Neural progenitor cell (in vitro differentiated cells): Measurements from ENCODE around the gene NINJ2. TPM values are rescaled to one million over a fixed set of nuclear protein-coding genes. Genes with fewer than 3 reads are reported as not detected.
A peak's percentile ranks its signal among the peaks of the same experiment; 100 is the strongest.

Experiments
- DNase-seq: peaks from one replicate; pipeline ENCODE4 v3.0.0-alpha.2; 2016; ENCODE audit warnings: low spot score
- H2AFZ ChIP-seq: fragments of 200-600 bp; sonication (generic); replicated peaks from 2 replicates; pipeline ENCODE4 v1.6.1; 2016; ENCODE audit warnings: antibody characterized with exemption
- H3F3A ChIP-seq: fragments of 200-600 bp; sonication (generic); 2 replicates; pipeline ENCODE4 v1.6.1; 2016; ENCODE audit warnings: antibody characterized with exemption, low read depth
- H3K27ac ChIP-seq: fragments of 200-600 bp; sonication (generic); 2 replicates; pipeline ENCODE4 v1.5.1; 2016; ENCODE audit warnings: mild to moderate bottlenecking
- H3K27me3 ChIP-seq: fragments of 200-600 bp; sonication (generic); 2 replicates; pipeline ENCODE4 v1.6.1; 2016; ENCODE audit warnings: mild to moderate bottlenecking, moderate library complexity
- H3K36me3 ChIP-seq: fragments of 200-600 bp; sonication (generic); 2 replicates; pipeline ENCODE4 v1.5.1; 2016
- H3K4me1 ChIP-seq: fragments of 200-600 bp; sonication (generic); 2 replicates; pipeline ENCODE4 v1.6.1; 2016; ENCODE audit warnings: mixed run types
- H3K4me2 ChIP-seq: fragments of 200-600 bp; sonication (generic); 2 replicates; pipeline ENCODE4 v1.6.1; 2016
- H3K4me3 ChIP-seq: fragments of 200-600 bp; sonication (generic); 2 replicates; pipeline ENCODE4 v1.5.1; 2016
- H3K79me2 ChIP-seq: fragments of 200-600 bp; sonication (generic); 2 replicates; pipeline ENCODE4 v1.6.1; 2016; ENCODE audit warnings: low read depth
- H3K9ac ChIP-seq: fragments of 200-600 bp; sonication (generic); 2 replicates; pipeline ENCODE4 v1.6.1; 2016
- H3K9me3 ChIP-seq: fragments of 200-600 bp; sonication (generic); 2 replicates; pipeline ENCODE4 v1.5.1; 2016; ENCODE audit warnings: low read depth
- H4K20me1 ChIP-seq: fragments of 200-600 bp; sonication (generic); 2 replicates; pipeline ENCODE4 v1.6.1; 2016; ENCODE audit warnings: low read depth
- H3K27ac Mint-ChIP-seq: 3 replicates; pipeline ENCODE4 v1.8.0; 2021; ENCODE audit warnings: mixed read lengths
- H3K27me3 Mint-ChIP-seq: 2 replicates; pipeline ENCODE4 v1.8.0; 2022; ENCODE audit warnings: low read depth, mild to moderate bottlenecking, inconsistent platforms, moderate library complexity, mixed read lengths; ENCODE audit not compliant: insufficient read depth
- H3K36me3 Mint-ChIP-seq: 3 replicates; pipeline ENCODE4 v1.8.0; 2021; ENCODE audit warnings: mixed read lengths
- H3K4me1 Mint-ChIP-seq: 3 replicates; pipeline ENCODE4 v1.8.0; 2021; ENCODE audit warnings: mixed read lengths
- H3K4me3 Mint-ChIP-seq: 3 replicates; pipeline ENCODE4 v1.8.0; 2021; ENCODE audit warnings: mild to moderate bottlenecking, moderate library complexity, mixed read lengths
- H3K9me3 Mint-ChIP-seq: 3 replicates; pipeline ENCODE4 v1.8.0; 2020; ENCODE audit warnings: mixed read lengths
- EZH2 ChIP-seq: fragments of 200-600 bp; sonication (generic); IDR thresholded peaks from 2 replicates; pipeline ENCODE4 v1.6.1; 2017; ENCODE audit warnings: antibody characterized with exemption, mild to moderate bottlenecking, moderate library complexity
- EZH2phosphoT487 ChIP-seq: fragments of 200-600 bp; sonication (generic); IDR thresholded peaks from 2 replicates; pipeline ENCODE4 v1.6.1; 2017; ENCODE audit warnings: antibody characterized with exemption
- total RNA-seq: library from RNA; depleted of rRNA; stranded (reverse); fragments of >200 nt; gene quantifications from 2 replicates; pipeline ENCODE4 v1.2.3, GENCODE V29; 2015; ENCODE audit warnings: low replicate concordance
- TF ChIP-seq, protein P1 (sequence below): fragments of 200-600 bp; sonication (generic); IDR thresholded peaks from 2 replicates; pipeline ENCODE4 v1.5.1; 2017; ENCODE audit warnings: antibody characterized with exemption, mild to moderate bottlenecking

NINJ2 gene
- total RNA-seq, 1 donor from 2014 or later, result not detected

DNA sequence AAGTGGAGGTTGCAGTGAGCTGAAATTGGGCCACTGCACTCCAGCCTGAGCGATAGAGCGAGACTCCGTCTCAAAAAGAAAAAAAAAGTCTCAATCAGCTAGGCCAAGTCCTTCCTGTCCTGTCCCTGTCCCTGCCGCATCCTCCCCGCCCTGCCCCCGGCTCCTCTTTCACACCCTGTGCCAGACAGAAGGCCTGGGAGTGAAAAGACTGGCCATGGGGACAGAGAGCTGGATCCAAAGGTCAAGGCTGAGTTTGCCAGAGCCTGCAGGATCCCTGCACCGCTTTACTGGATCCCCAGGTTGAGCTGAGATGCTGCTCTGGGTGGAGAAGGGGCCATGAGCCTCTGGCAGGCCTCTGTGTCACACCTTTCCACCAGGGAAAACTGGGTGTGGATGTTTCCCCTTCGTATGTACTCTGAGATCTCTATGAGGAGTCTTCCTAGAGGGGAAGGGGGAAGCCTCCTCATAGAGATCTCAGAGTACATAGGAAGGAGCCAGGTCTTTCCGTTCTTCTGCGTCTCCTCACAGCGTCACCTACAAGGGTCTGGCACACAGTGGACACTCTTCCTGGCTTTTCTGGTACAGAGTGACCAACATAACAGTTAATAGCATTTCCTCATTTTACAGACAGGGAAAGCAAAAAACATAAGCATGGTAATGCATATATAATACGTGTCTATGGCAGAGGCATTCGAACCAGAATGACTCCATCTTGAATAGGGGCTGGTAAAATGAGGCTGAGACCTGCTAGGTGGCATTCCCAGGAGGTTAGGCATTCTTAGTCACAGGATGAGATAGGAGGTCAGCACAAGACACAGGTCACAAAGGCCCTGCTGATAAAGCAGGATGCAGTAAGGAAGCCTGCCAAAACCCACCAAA lies 35.1 kb downstream of the NINJ2 start:
- Histone ChIP-seq H3K9me3 (no peaks in the 10 kb centered on the region), H3K36me3 (no peaks in the 10 kb centered on the region), H3F3A (peaks cover 33% of the 10 kb centered on the region), H3K4me1 (peaks cover 27% of the 10 kb centered on the region), H3K79me2 (no peaks in the 10 kb centered on the region), H3K4me3 (no peak overlapping the region), H2AFZ (no peak overlapping the region), H3K27me3 (no peaks in the 10 kb centered on the region), H3K27ac (no peak overlapping the region), H4K20me1 (no peaks in the 10 kb centered on the region), H3K9ac (no peak overlapping the region), H3K4me2 (no peak overlapping the region)
- H3K4me3 Mint-ChIP-seq, result no peak overlapping the region
- TF ChIP-seq, protein P1, sequence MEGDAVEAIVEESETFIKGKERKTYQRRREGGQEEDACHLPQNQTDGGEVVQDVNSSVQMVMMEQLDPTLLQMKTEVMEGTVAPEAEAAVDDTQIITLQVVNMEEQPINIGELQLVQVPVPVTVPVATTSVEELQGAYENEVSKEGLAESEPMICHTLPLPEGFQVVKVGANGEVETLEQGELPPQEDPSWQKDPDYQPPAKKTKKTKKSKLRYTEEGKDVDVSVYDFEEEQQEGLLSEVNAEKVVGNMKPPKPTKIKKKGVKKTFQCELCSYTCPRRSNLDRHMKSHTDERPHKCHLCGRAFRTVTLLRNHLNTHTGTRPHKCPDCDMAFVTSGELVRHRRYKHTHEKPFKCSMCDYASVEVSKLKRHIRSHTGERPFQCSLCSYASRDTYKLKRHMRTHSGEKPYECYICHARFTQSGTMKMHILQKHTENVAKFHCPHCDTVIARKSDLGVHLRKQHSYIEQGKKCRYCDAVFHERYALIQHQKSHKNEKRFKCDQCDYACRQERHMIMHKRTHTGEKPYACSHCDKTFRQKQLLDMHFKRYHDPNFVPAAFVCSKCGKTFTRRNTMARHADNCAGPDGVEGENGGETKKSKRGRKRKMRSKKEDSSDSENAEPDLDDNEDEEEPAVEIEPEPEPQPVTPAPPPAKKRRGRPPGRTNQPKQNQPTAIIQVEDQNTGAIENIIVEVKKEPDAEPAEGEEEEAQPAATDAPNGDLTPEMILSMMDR, result no peak
- no peak for TF ChIP-seq EZH2
- no peak for TF ChIP-seq EZH2phosphoT487
- no peaks in the 10 kb centered on the region for H3K27me3 Mint-ChIP-seq
- H3K27ac Mint-ChIP-seq, result peak overlapping the region; percentile 54
- H3K36me3 Mint-ChIP-seq, result no peaks in the 10 kb centered on the region
- no peak for DNase-seq
- H3K4me1 Mint-ChIP-seq, result peaks cover 33% of the 10 kb centered on the region
- H3K9me3 Mint-ChIP-seq, result no peaks in the 10 kb centered on the region

DNA sequence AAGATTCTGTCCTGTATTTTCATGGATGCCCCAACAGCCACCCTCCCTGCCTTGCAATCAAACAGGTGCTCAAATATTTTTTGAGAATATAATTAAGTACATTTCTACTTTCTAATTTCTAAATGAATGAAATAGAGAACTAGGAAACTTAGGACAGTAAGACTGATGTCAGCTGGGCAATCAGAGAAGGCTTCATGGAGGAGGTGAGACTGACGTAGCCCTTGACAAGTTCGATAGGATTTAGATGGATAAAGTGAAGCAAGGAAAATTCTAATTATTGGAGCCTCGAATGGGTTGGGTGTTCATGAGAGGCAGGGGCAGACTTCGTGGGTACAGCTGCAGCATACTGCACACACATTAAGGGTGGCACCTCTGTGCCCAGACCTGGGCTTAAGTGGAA lies 36.0 kb downstream of the NINJ2 start:
- TF ChIP-seq, protein P1, result no peak
- TF ChIP-seq EZH2 (no peak), EZH2phosphoT487 (no peak)
- Mint-ChIP-seq H3K36me3 (no peaks in the 10 kb centered on the region), H3K27ac (no peak overlapping the region), H3K4me1 (peaks cover 33% of the 10 kb centered on the region), H3K4me3 (no peak overlapping the region), H3K27me3 (peaks cover 3% of the 10 kb centered on the region), H3K9me3 (no peaks in the 10 kb centered on the region)
- Histone ChIP-seq H3K36me3 (no peaks in the 10 kb centered on the region), H3K4me1 (peaks cover 28% of the 10 kb centered on the region), H3K9me3 (no peaks in the 10 kb centered on the region), H3K79me2 (no peaks in the 10 kb centered on the region), H3K27ac (no peak overlapping the region), H3K4me3 (no peak overlapping the region), H3F3A (peaks cover 25% of the 10 kb centered on the region), H3K27me3 (no peaks in the 10 kb centered on the region), H2AFZ (no peak overlapping the region), H3K4me2 (no peak overlapping the region), H3K9ac (no peak overlapping the region), H4K20me1 (no peaks in the 10 kb centered on the region)
- no peak for DNase-seq

- no peaks in the 10 kb centered on the region for H3K36me3 ChIP-seq
- TF ChIP-seq EZH2, result no peak
- no peak for TF ChIP-seq EZH2phosphoT487
- TF ChIP-seq, protein P1, result no peak
These were observed 37.2 kb downstream of the NINJ2 start for GRCh38 chr12:625998-626397.

More at GRCh38 chr12:625998-626397, 37.2 kb downstream of the NINJ2 start:
- Mint-ChIP-seq H3K27ac (no peak overlapping the region), H3K4me3 (no peak overlapping the region), H3K27me3 (peaks cover 5% of the 10 kb centered on the region), H3K4me1 (peaks cover 24% of the 10 kb centered on the region), H3K36me3 (no peaks in the 10 kb centered on the region), H3K9me3 (no peaks in the 10 kb centered on the region)
- DNase-seq, result no peak
- no peaks in the 10 kb centered on the region for H4K20me1 ChIP-seq
- H3K4me2 ChIP-seq, result no peak overlapping the region
- H3K4me1 ChIP-seq, result peaks cover 21% of the 10 kb centered on the region
- H3K79me2 ChIP-seq, result no peaks in the 10 kb centered on the region
- H3K27me3 ChIP-seq, result no peaks in the 10 kb centered on the region
- H3K4me3 ChIP-seq, result no peak overlapping the region
- no peak overlapping the region for H3K9ac ChIP-seq
- H3K9me3 ChIP-seq, result no peaks in the 10 kb centered on the region
- peaks cover 12% of the 10 kb centered on the region for H3F3A ChIP-seq
- H2AFZ ChIP-seq, result no peak overlapping the region
- H3K27ac ChIP-seq, result no peak overlapping the region
